OCI-LY7 (cell line): ENCODE data around the gene TXN2.

Experiments used
- EZH2phosphoT487 ChIP-seq: fragments of 200-600 bp; sonication (generic); IDR thresholded peaks from 2 replicates; pipeline ENCODE4 v1.6.1; 2018; ENCODE audit warnings: low read depth, borderline replicate concordance, mild to moderate bottlenecking, mixed run types, antibody characterized with exemption, low read length, moderate library complexity, mixed read lengths
- TF ChIP-seq, protein P1 (sequence below): fragments of 200-600 bp; sonication (generic); conservative IDR thresholded peaks from 2 replicates; pipeline ENCODE4 v1.5.1; 2014; ENCODE audit warnings: mild to moderate bottlenecking, antibody characterized with exemption, low read length, moderate library complexity, mixed read lengths

DNA sequence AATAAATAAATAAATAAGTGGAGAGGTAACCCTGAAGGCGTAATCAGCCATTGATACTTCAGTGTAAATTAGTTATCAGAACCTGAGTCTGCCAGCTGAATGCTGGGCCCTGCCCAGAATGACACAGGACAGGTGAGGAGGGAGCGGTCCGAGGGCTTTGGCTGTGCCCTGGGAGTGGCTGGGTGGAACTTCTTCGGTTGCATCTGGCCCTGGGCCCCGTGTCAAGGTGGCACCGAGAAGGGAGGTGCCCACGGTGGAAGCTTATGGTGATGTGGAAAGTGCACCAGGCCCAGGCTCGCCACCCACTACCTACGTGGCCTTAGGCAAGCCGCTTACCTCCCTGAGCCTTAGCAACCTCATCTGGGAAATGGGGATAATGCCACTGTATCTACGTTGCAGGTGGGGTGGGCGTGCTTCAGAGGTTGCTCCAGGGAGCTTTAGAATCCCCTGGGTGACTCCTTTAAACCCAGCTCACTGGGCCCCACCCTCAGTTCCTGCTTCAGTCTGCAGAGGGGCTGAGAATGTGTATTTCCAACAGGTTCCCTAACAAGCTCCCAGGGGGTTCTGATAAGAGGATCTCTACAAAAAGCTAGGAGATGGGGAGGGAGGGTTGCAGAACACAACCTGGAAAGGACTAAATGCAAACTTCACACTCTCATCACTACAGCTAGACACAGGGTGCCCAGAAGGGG lies 38.8 kb downstream of the TXN2 start:
- TF ChIP-seq, protein P1, sequence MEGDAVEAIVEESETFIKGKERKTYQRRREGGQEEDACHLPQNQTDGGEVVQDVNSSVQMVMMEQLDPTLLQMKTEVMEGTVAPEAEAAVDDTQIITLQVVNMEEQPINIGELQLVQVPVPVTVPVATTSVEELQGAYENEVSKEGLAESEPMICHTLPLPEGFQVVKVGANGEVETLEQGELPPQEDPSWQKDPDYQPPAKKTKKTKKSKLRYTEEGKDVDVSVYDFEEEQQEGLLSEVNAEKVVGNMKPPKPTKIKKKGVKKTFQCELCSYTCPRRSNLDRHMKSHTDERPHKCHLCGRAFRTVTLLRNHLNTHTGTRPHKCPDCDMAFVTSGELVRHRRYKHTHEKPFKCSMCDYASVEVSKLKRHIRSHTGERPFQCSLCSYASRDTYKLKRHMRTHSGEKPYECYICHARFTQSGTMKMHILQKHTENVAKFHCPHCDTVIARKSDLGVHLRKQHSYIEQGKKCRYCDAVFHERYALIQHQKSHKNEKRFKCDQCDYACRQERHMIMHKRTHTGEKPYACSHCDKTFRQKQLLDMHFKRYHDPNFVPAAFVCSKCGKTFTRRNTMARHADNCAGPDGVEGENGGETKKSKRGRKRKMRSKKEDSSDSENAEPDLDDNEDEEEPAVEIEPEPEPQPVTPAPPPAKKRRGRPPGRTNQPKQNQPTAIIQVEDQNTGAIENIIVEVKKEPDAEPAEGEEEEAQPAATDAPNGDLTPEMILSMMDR, result no peak
- no peak for TF ChIP-seq EZH2phosphoT487
